SU-DHL-6 (cell line): ENCODE results near the gene FHOD3.

ENCODE experiments used
- H2AFZ ChIP-seq: fragments of 200-600 bp; sonication (generic); 2 replicates; pipeline ENCODE4 v1.6.1; 2014; ENCODE audit warnings: low read depth, mild to moderate bottlenecking, moderate library complexity, mixed read lengths, antibody characterized with exemption, low read length; ENCODE audit not compliant: severe bottlenecking
- H3F3A ChIP-seq: fragments of 200-600 bp; shearing (Covaris generic); 2 replicates; pipeline ENCODE4 v1.6.0; 2016; ENCODE audit warnings: antibody characterized with exemption, mild to moderate bottlenecking; ENCODE audit not compliant: insufficient read depth
- H3K27ac ChIP-seq: fragments of 200-600 bp; sonication (generic); 2 replicates; pipeline ENCODE4 v1.5.1; 2016; ENCODE audit warnings: low read depth, mild to moderate bottlenecking, low read length, moderate library complexity, mixed read lengths
- H3K27me3 ChIP-seq: fragments of 200-600 bp; sonication (generic), shearing (Covaris generic); 2 replicates; pipeline ENCODE4 v1.6.0; 2014; ENCODE audit warnings: mild to moderate bottlenecking, low read length
- H3K36me3 ChIP-seq: fragments of 200-600 bp; sonication (generic); 2 replicates; pipeline ENCODE4 v1.6.1; 2014; ENCODE audit warnings: mild to moderate bottlenecking, low read length, mixed read lengths
- H3K4me2 ChIP-seq: fragments of 300-600, 200-600 bp; shearing (Covaris generic), sonication (generic); 2 replicates; pipeline ENCODE4 v1.6.0; 2014; ENCODE audit warnings: low read length, low read depth, mild to moderate bottlenecking; ENCODE audit not compliant: poor library complexity, severe bottlenecking
- H3K4me3 ChIP-seq: fragments of 200-600 bp; sonication (generic); 2 replicates; pipeline ENCODE4 v1.5.1; 2014; ENCODE audit warnings: antibody characterized with exemption, low read length, mild to moderate bottlenecking, mixed read lengths; ENCODE audit not compliant: insufficient read depth, poor library complexity, severe bottlenecking
- H3K79me2 ChIP-seq: fragments of 200-600 bp; sonication (generic); 2 replicates; pipeline ENCODE4 v1.6.1; 2014; ENCODE audit warnings: mild to moderate bottlenecking, low read length, moderate library complexity; ENCODE audit not compliant: insufficient read depth
- H3K9ac ChIP-seq: fragments of 200-600 bp; sonication (generic); 2 replicates; pipeline ENCODE4 v1.7.0; 2014; ENCODE audit warnings: mild to moderate bottlenecking, low read length
- H3K9me2 ChIP-seq: fragments of 200-600 bp; sonication (generic); replicated peaks from 2 replicates; pipeline ENCODE4 v1.6.1; 2014; ENCODE audit warnings: low read length; ENCODE audit not compliant: insufficient read depth
- H3K9me3 ChIP-seq: fragments of 200-600 bp; sonication (generic); 2 replicates; pipeline ENCODE4 v1.6.1; 2014; ENCODE audit warnings: low read length, mixed read lengths; ENCODE audit not compliant: insufficient read depth
- H4K20me1 ChIP-seq: fragments of 200-600 bp; sonication (generic); 2 replicates; pipeline ENCODE4 v1.6.1; 2014; ENCODE audit warnings: low read depth, mild to moderate bottlenecking, antibody characterized with exemption, low read length, moderate library complexity, mixed read lengths
- EZH2phosphoT487 ChIP-seq: fragments of 200-600 bp; sonication (generic), shearing (Covaris generic); conservative IDR thresholded peaks from 2 replicates; pipeline ENCODE4 v1.6.1; 2018; ENCODE audit warnings: mild to moderate bottlenecking, antibody characterized with exemption, low read length, moderate library complexity, mixed read lengths
- TF ChIP-seq, protein P1 (sequence below): fragments of 200-600 bp; sonication (generic); IDR thresholded peaks from one replicate; pipeline ENCODE4 v1.5.1; 2017; ENCODE audit warnings: antibody characterized with exemption, mild to moderate bottlenecking, low read length, moderate library complexity; ENCODE audit not compliant: insufficient read depth, poor library complexity, severe bottlenecking

FHOD3 gene

DNA sequence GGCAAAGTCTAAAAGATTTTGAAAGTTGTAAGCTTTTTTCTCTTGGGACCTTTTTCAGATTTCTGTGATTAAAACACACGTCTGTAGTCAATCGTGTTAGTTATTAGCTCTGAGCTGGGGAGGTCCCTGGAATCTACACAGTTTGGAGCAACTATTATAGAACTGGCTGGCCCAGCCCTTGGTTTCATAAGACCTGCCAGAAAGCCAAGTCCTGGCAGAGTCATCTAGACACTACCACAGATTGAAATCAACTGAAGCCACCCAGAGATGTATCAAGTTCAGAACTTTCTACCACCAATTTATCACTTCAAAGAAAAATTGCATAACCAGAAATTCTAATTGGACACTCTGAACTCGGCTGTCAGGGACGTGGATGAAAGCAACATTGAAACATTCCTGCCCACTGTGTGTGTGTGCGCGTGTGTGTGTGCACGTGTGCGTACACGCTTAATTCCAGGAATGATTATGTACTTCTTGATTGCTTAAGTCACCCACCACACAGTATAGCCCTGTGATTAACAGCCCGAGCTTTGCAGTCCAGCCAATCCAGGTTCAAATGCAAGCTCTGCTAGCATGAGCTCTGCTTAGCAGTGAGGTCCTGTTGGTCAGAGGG lies 405.0 kb downstream of the FHOD3 start:
- TF ChIP-seq EZH2phosphoT487, result no peak
- TF ChIP-seq, protein P1, sequence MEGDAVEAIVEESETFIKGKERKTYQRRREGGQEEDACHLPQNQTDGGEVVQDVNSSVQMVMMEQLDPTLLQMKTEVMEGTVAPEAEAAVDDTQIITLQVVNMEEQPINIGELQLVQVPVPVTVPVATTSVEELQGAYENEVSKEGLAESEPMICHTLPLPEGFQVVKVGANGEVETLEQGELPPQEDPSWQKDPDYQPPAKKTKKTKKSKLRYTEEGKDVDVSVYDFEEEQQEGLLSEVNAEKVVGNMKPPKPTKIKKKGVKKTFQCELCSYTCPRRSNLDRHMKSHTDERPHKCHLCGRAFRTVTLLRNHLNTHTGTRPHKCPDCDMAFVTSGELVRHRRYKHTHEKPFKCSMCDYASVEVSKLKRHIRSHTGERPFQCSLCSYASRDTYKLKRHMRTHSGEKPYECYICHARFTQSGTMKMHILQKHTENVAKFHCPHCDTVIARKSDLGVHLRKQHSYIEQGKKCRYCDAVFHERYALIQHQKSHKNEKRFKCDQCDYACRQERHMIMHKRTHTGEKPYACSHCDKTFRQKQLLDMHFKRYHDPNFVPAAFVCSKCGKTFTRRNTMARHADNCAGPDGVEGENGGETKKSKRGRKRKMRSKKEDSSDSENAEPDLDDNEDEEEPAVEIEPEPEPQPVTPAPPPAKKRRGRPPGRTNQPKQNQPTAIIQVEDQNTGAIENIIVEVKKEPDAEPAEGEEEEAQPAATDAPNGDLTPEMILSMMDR, result no peak
- no peak overlapping the region for H3K4me3 ChIP-seq

DNA sequence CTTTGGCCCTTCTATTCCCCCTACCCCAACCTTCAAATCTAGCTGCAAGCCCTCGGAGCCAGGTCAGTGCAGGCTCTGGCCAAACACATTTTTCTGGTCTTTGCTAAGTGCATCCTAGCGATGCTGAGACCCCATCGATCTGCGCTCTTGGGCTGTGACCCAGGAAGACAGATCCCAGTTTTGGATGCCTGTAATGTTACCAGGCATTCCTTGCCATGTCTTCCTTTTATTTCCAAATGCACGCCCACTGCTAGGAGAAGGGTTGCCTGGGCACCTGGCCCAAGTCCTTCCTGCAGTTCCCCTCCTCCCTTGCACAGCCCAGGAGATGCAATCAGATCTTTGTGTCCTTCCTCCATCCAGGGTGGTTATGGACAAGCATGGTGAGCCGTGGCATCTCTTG lies 406.6 kb downstream of the FHOD3 start:
- Histone ChIP-seq H3F3A (no peaks in the 10 kb centered on the region), H3K27me3 (no peaks in the 10 kb centered on the region), H3K9ac (no peak overlapping the region)

More for the DNA sequence above, 405.0 kb downstream of the FHOD3 start:
- no peak overlapping the region for H2AFZ ChIP-seq
- H3K27ac ChIP-seq, result no peak overlapping the region
- H3K9ac ChIP-seq, result no peak overlapping the region
- no peaks in the 10 kb centered on the region for H3K36me3 ChIP-seq
- H4K20me1 ChIP-seq, result no peaks in the 10 kb centered on the region
- no peaks in the 10 kb centered on the region for H3K9me3 ChIP-seq
- H3F3A ChIP-seq, result no peaks in the 10 kb centered on the region
- H3K4me2 ChIP-seq, result no peak overlapping the region
- H3K9me2 ChIP-seq, result no peaks in the 10 kb centered on the region
- H3K27me3 ChIP-seq, result no peaks in the 10 kb centered on the region
- H3K79me2 ChIP-seq, result no peaks in the 10 kb centered on the region

DNA sequence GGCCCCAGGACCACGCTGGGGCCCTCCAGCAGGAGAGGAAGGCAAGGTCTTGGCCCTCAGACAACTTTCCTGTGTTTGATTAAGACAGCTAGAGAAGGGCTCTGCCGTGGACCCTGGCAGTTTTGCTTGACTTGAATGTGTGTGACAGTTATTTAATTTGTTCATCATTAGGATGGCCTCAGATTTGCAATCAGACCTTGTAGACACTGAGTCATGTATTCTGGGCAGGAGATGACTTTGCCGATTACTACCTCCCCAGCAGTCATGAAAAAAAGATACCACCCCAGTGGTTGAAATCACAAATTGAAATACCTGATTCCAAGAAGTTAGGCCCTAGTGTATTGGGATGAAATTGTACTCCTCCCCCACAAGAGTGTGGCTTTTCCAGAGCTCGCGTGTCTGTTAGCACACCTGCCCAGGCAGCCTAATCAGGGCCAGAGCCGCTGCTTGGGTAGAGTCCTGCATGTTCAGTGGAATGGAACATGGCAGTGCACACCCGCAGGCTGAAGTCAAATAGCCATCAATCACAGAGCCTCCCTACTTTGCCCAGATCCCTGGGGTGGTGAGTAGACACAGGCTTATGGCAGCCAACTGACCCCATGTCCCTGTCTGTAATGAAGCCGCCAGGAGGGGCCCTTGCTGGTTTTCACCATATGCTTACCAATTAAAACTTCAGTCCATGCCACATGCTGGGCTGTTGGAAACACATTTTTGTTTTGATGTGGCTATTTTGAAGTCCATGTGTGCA lies 408.8 kb downstream of the FHOD3 start:
- H3K9ac ChIP-seq, result no peak overlapping the region
- no peak overlapping the region for H2AFZ ChIP-seq
- no peaks in the 10 kb centered on the region for H4K20me1 ChIP-seq
- H3K36me3 ChIP-seq, result no peaks in the 10 kb centered on the region
- no peak overlapping the region for H3K4me2 ChIP-seq
- no peaks in the 10 kb centered on the region for H3K27me3 ChIP-seq
- H3K27ac ChIP-seq, result no peak overlapping the region
- no peak overlapping the region for H3K4me3 ChIP-seq
- H3K79me2 ChIP-seq, result no peaks in the 10 kb centered on the region
- H3K9me2 ChIP-seq, result no peaks in the 10 kb centered on the region
- TF ChIP-seq EZH2phosphoT487, result no peak
- H3K9me3 ChIP-seq, result no peaks in the 10 kb centered on the region
- H3F3A ChIP-seq, result no peaks in the 10 kb centered on the region

More for the DNA sequence above, 406.6 kb downstream of the FHOD3 start:
- Histone ChIP-seq H3K36me3 (no peaks in the 10 kb centered on the region), H3K79me2 (no peaks in the 10 kb centered on the region), H3K4me2 (no peak overlapping the region), H3K27ac (no peak overlapping the region), H3K9me3 (no peaks in the 10 kb centered on the region), H3K9me2 (no peaks in the 10 kb centered on the region), H3K4me3 (no peak overlapping the region), H2AFZ (no peak overlapping the region), H4K20me1 (no peaks in the 10 kb centered on the region)
- TF ChIP-seq, protein P1, result no peak
- no peak for TF ChIP-seq EZH2phosphoT487

DNA sequence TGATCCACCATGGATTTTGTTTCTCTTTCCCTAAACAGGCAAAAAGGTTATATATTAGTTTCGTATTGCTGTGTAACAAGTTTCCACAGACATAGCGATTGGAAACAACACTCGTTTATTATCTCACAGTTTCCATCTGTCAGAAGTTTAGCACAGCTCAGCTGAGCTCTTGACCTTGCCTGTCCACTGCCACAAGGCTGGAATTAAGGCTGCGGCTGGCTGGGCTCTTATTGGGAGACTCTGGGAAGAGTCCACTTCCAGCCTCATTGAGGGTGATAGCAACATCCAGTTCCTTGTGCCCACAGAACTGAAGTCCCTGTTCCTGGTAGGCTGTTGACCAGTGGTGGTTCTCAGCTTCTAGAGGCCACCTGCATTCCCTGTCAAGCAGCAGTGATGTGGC lies 410.9 kb downstream of the FHOD3 start:
- Histone ChIP-seq H3K27me3 (no peaks in the 10 kb centered on the region), H3F3A (no peaks in the 10 kb centered on the region), H3K36me3 (no peaks in the 10 kb centered on the region), H3K9me3 (no peaks in the 10 kb centered on the region), H3K9me2 (no peaks in the 10 kb centered on the region), H3K27ac (no peak overlapping the region), H4K20me1 (no peaks in the 10 kb centered on the region), H3K4me2 (no peak overlapping the region), H3K79me2 (no peaks in the 10 kb centered on the region), H2AFZ (no peak overlapping the region), H3K9ac (no peak overlapping the region), H3K4me3 (no peak overlapping the region)
- TF ChIP-seq, protein P1, result no peak
- no peak for TF ChIP-seq EZH2phosphoT487
